ENCODE results near the gene NUP107. TPM values are rescaled to one million over a fixed set of nuclear protein-coding genes. Genes with fewer than 3 reads are reported as not detected.

Gene NUP107
- total and polyA plus RNA-seq, 7 experiments from 2014 or later = 25.5 to 80.9 (median 51.4) TPM

DNA sequence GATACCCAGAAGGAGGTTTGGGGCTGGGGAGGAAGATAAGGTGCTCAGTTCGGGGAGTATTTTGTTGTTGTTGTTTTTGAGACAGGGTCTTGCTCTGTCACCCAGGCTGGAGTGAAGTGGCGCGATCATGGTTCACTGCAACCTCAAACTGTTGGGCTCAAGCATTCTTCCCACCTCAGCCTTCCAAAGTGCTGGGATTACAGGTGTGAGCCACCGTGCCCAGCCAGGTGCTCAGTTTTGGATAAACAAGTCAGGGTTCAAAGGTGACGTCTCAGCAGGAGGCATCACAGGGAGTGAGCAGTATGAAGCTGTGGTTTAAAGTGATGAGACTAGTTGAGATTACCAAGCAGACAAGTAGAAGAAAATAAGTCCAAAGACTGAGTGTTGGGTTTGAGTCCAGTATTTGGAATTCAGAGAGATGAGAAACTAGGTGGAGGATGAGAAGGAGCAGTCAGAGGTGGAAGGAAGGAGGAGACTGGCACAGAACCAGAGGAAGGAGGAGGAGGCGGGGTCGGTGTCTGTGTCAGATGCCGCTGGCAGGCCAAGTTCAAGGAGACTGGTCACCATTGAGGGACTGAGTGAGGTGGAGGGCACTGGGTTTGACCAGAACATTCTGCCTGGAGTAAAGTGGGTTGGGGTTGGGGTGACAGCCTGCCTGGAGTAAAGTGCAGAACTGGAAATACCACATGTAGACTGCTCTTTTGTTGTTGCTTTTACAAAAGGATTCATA lies 75.3 kb downstream of the NUP107 start:
- ChIA-PET POLR2A (interaction anchor here (0.7 kb wide), 1 partner anchor 9 kb away, joined by 3 read pairs; no protein-coding TSS in a partner anchor), CTCF (no interaction called here)
- intact Hi-C loops (cut with micrococcal nuclease) = no loop called here
- peaks cover 0 to 11% (median 3%) of the 10 kb centered on the region in 7 donors for H3K4me1 Mint-ChIP-seq
- peaks cover 0 to 27% (median 0%) of the 10 kb centered on the region in 3 experiments for H3K36me3 ChIP-seq (ENCODE audit: control insufficient read depth in 2 of 3, insufficient read depth in 3 of 3, low read length in 3 of 3)
- H3K27me3 ChIP-seq (ENCODE audit: control insufficient read depth in 2 of 2, insufficient read depth in 2 of 2, low read length in 2 of 2) = no peaks in the 10 kb centered on the region
- H3K27me3 Mint-ChIP-seq = no peaks in the 10 kb centered on the region
- H3K27ac ChIP-seq (ENCODE audit: low read depth, low read length) = no peak overlapping the region
- no peaks in the 10 kb centered on the region for H3K9me3 Mint-ChIP-seq
- no peak overlapping the region for H3K4me3 ChIP-seq (ENCODE audit: low read length)
- H3K4me1 ChIP-seq (ENCODE audit: control insufficient read depth in 2 of 2, insufficient read depth in 2 of 2, low read length in 2 of 2) = no peaks in the 10 kb centered on the region
- H3K4me3 Mint-ChIP-seq = no peak overlapping the region
- peak overlapping the region in 5 of 9 donors; percentile 1 to 85 (median 54) for H3K27ac Mint-ChIP-seq
- H3K9me3 ChIP-seq (ENCODE audit: control insufficient read depth in 2 of 3, low read length in 3 of 3) = no peaks in the 10 kb centered on the region
- no peak for DNase-seq
- H3K36me3 Mint-ChIP-seq = peaks cover 8 to 52% (median 29%) of the 10 kb centered on the region in 5 donors
- ATAC-seq = no peak

- H3K36me3 ChIP-seq (ENCODE audit: control insufficient read depth in 2 of 3, insufficient read depth in 3 of 3, low read length in 3 of 3) = peaks cover 0 to 27% (median 0%) of the 10 kb centered on the region in 3 experiments
- POLR2A ChIA-PET = interaction anchor here (0.7 kb wide), 1 partner anchor 9 kb away, joined by 3 read pairs; no protein-coding TSS in a partner anchor
- H3K27ac ChIP-seq (ENCODE audit: low read depth, low read length) = no peak overlapping the region
- Mint-ChIP-seq H3K36me3 (peaks cover 8 to 49% (median 29%) of the 10 kb centered on the region in 5 donors), H3K4me1 (peaks cover 0 to 11% (median 3%) of the 10 kb centered on the region in 7 donors), H3K9me3 (no peaks in the 10 kb centered on the region), H3K27me3 (no peaks in the 10 kb centered on the region), H3K27ac (peak overlapping the region in 2 of 9 donors; percentile 32 to 62), H3K4me3 (no peak overlapping the region)
- CTCF ChIA-PET = no interaction called here
- H3K27me3 ChIP-seq (ENCODE audit: control insufficient read depth in 2 of 2, insufficient read depth in 2 of 2, low read length in 2 of 2) = no peaks in the 10 kb centered on the region
- ATAC-seq (no peak), DNase-seq (no peak)
- H3K4me1 ChIP-seq (ENCODE audit: control insufficient read depth in 2 of 2, insufficient read depth in 2 of 2, low read length in 2 of 2) = no peaks in the 10 kb centered on the region
- intact Hi-C loops (cut with micrococcal nuclease) = no loop called here
- no peaks in the 10 kb centered on the region for H3K9me3 ChIP-seq (ENCODE audit: control insufficient read depth in 2 of 3, low read length in 3 of 3)
- no peak overlapping the region for H3K4me3 ChIP-seq (ENCODE audit: low read length)
Measured at GRCh38 chr12:68762691-68763090, 75.9 kb downstream of the NUP107 start.

- intact Hi-C loops (cut with micrococcal nuclease) = no loop called here
- H3K36me3 Mint-ChIP-seq = peaks cover 8 to 40% (median 22%) of the 10 kb centered on the region in 5 donors
- no peaks in the 10 kb centered on the region for H3K9me3 ChIP-seq (ENCODE audit: control insufficient read depth in 2 of 3, low read length in 3 of 3)
- H3K27ac ChIP-seq (ENCODE audit: low read depth, low read length) = no peak overlapping the region
- ChIA-PET CTCF (no interaction called here), POLR2A (no interaction called here)
- DNase-seq = no peak
- H3K4me1 ChIP-seq (ENCODE audit: control insufficient read depth in 2 of 2, insufficient read depth in 2 of 2, low read length in 2 of 2) = no peaks in the 10 kb centered on the region
- ATAC-seq = no peak
- H3K9me3 Mint-ChIP-seq = peaks cover 0 to 6% (median 0%) of the 10 kb centered on the region in 11 donors
- H3K4me1 Mint-ChIP-seq = peaks cover 2 to 15% (median 9%) of the 10 kb centered on the region in 7 donors
- no peaks in the 10 kb centered on the region for H3K27me3 Mint-ChIP-seq
- no peaks in the 10 kb centered on the region for H3K27me3 ChIP-seq (ENCODE audit: control insufficient read depth in 2 of 2, insufficient read depth in 2 of 2, low read length in 2 of 2)
- H3K27ac Mint-ChIP-seq = no peak overlapping the region
- no peak overlapping the region for H3K4me3 Mint-ChIP-seq
- no peak overlapping the region for H3K4me3 ChIP-seq (ENCODE audit: low read length)
- peaks cover 0 to 27% (median 0%) of the 10 kb centered on the region in 3 experiments for H3K36me3 ChIP-seq (ENCODE audit: control insufficient read depth in 2 of 3, insufficient read depth in 3 of 3, low read length in 3 of 3)
Measured at GRCh38 chr12:68765696-68766095, 78.9 kb downstream of the NUP107 start.

GRCh38 chr12:68766646-68767045 lies 79.9 kb downstream of the NUP107 start:
- Histone ChIP-seq H3K27ac (ENCODE audit: low read depth, low read length) (no peak overlapping the region), H3K4me3 (ENCODE audit: low read length) (no peak overlapping the region), H3K27me3 (ENCODE audit: control insufficient read depth in 2 of 2, insufficient read depth in 2 of 2, low read length in 2 of 2) (no peaks in the 10 kb centered on the region), H3K9me3 (ENCODE audit: control insufficient read depth in 2 of 3, low read length in 3 of 3) (no peaks in the 10 kb centered on the region), H3K4me1 (ENCODE audit: control insufficient read depth in 2 of 2, insufficient read depth in 2 of 2, low read length in 2 of 2) (no peaks in the 10 kb centered on the region), H3K36me3 (ENCODE audit: control insufficient read depth in 2 of 3, insufficient read depth in 3 of 3, low read length in 3 of 3) (peaks cover 0 to 24% (median 0%) of the 10 kb centered on the region in 3 experiments)
- ATAC-seq (no peak), DNase-seq (no peak)
- ChIA-PET CTCF (no interaction called here), POLR2A (interaction anchor here (0.6 kb wide), 1 partner anchor 423 kb away, joined by 3 read pairs; no protein-coding TSS in a partner anchor)
- H3K27ac Mint-ChIP-seq = no peak overlapping the region
- peaks cover 0 to 6% (median 0%) of the 10 kb centered on the region in 11 donors for H3K9me3 Mint-ChIP-seq
- H3K27me3 Mint-ChIP-seq = no peaks in the 10 kb centered on the region
- H3K36me3 Mint-ChIP-seq = peaks cover 5 to 34% (median 20%) of the 10 kb centered on the region in 5 donors
- intact Hi-C loops (cut with micrococcal nuclease) = no loop called here
- no peak overlapping the region for H3K4me3 Mint-ChIP-seq
- H3K4me1 Mint-ChIP-seq = peaks cover 1 to 16% (median 7%) of the 10 kb centered on the region in 7 donors

DNA sequence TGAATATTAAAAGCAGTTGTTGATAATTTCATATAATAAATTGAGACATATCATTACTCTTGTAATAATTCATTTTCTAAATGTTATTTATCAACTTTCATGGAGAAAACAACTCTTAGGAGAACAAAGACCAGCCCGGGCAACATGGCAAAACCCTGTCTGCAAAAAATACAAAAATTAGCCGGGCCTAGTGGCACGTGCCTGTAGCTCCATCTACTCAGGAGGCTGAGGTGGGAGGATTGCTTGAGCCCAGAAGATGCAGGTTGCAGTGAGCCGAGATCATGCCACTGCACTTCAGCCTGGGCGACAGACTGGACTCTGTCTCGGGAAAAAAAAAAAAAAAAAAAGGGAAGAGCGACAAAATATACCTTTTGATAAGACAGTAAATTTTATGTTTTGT lies 80.4 kb downstream of the NUP107 start:
- Mint-ChIP-seq H3K4me3 (no peak overlapping the region), H3K36me3 (peaks cover 3 to 28% (median 15%) of the 10 kb centered on the region in 5 donors), H3K4me1 (peaks cover 0 to 16% (median 4%) of the 10 kb centered on the region in 7 donors), H3K27me3 (no peaks in the 10 kb centered on the region), H3K9me3 (peaks cover 0 to 6% (median 0%) of the 10 kb centered on the region in 11 donors), H3K27ac (no peak overlapping the region)
- ATAC-seq = no peak
- ChIA-PET POLR2A (no interaction called here), CTCF (no interaction called here)
- no peaks in the 10 kb centered on the region for H3K27me3 ChIP-seq (ENCODE audit: control insufficient read depth in 2 of 2, insufficient read depth in 2 of 2, low read length in 2 of 2)
- no peaks in the 10 kb centered on the region for H3K4me1 ChIP-seq (ENCODE audit: control insufficient read depth in 2 of 2, insufficient read depth in 2 of 2, low read length in 2 of 2)
- H3K36me3 ChIP-seq (ENCODE audit: control insufficient read depth in 2 of 3, insufficient read depth in 3 of 3, low read length in 3 of 3) = peaks cover 0 to 19% (median 0%) of the 10 kb centered on the region in 3 experiments
- H3K27ac ChIP-seq (ENCODE audit: low read depth, low read length) = no peak overlapping the region
- intact Hi-C loops (cut with micrococcal nuclease) = no loop called here
- H3K9me3 ChIP-seq (ENCODE audit: control insufficient read depth in 2 of 3, low read length in 3 of 3) = no peaks in the 10 kb centered on the region
- DNase-seq = no peak
- no peak overlapping the region for H3K4me3 ChIP-seq (ENCODE audit: low read length)

DNA sequence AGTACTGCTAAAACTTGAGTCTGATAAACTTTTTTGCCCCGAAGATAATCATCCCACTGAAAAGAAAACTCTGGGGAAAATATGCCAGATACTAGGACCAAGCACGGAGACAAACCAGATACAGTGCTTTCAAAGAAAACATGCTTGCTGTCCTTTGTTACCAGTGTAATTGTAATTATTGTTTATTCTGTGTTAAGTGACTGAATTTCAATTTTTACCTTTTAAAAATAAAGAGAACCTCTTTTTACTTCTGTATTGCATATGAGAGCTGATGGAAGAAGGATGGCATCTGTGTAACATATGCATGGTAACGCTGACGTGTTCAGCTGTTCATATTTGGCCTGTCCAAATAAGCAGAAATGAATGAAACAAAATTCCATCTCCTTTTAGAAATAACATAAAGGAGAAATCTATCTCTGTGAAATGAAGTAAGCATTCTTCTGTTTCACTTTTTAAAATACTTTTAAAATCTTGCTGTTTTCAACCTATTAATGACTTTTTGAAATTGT lies 81.7 kb downstream of the NUP107 start:
- Histone ChIP-seq H3K9me3 (ENCODE audit: control insufficient read depth in 2 of 3, low read length in 3 of 3) (no peaks in the 10 kb centered on the region), H3K27ac (ENCODE audit: low read depth, low read length) (no peak overlapping the region), H3K36me3 (ENCODE audit: control insufficient read depth in 2 of 3, insufficient read depth in 3 of 3, low read length in 3 of 3) (peaks cover 0 to 13% (median 0%) of the 10 kb centered on the region in 3 experiments), H3K4me1 (ENCODE audit: control insufficient read depth in 2 of 2, insufficient read depth in 2 of 2, low read length in 2 of 2) (peaks cover 5 to 9% of the 10 kb centered on the region in 2 donors), H3K4me3 (ENCODE audit: low read length) (no peak overlapping the region), H3K27me3 (ENCODE audit: control insufficient read depth in 2 of 2, insufficient read depth in 2 of 2, low read length in 2 of 2) (no peaks in the 10 kb centered on the region)
- Mint-ChIP-seq H3K27me3 (no peaks in the 10 kb centered on the region), H3K4me3 (no peak overlapping the region), H3K27ac (no peak overlapping the region), H3K36me3 (peaks cover 3 to 24% (median 11%) of the 10 kb centered on the region in 5 donors), H3K4me1 (peaks cover 9 to 29% (median 16%) of the 10 kb centered on the region in 7 donors), H3K9me3 (peaks cover 0 to 6% (median 0%) of the 10 kb centered on the region in 11 donors)
- CTCF ChIA-PET = no interaction called here
- POLR2A ChIA-PET = no interaction called here
- intact Hi-C loops (cut with micrococcal nuclease) = no loop called here
- DNase-seq (no peak), ATAC-seq (no peak)
